Endodermal cell (in vitro differentiated cells): ENCODE results near the gene PMS2. TPM values are rescaled to one million over a fixed set of nuclear protein-coding genes. Genes with fewer than 3 reads are reported as not detected.

Experiments used
- DNase-seq: peaks from one replicate; pipeline ENCODE4 v3.0.0-alpha.2; 2017
- H3K27ac ChIP-seq: 2 replicates; pipeline ENCODE4 v1.5.1; 2013; ENCODE audit warnings: mild to moderate bottlenecking, low read depth, low read length, moderate library complexity
- H3K27me3 ChIP-seq: 2 replicates; pipeline ENCODE4 v1.6.1; 2013; ENCODE audit warnings: mild to moderate bottlenecking, low read length, moderate library complexity; ENCODE audit not compliant: insufficient read depth, control insufficient read depth, poor library complexity, severe bottlenecking
- H3K36me3 ChIP-seq: 2 replicates; pipeline ENCODE4 v1.7.0; 2013; ENCODE audit warnings: mild to moderate bottlenecking, low read length, moderate library complexity; ENCODE audit not compliant: control insufficient read depth, insufficient read depth
- H3K4me1 ChIP-seq: one replicate; pipeline ENCODE4 v1.7.0; 2013; ENCODE audit warnings: low read length; ENCODE audit not compliant: control insufficient read depth, insufficient read depth
- H3K4me3 ChIP-seq: 2 replicates; pipeline ENCODE4 v1.5.1; 2013; ENCODE audit warnings: mild to moderate bottlenecking, low read length, moderate library complexity
- H3K9ac ChIP-seq: 2 replicates; pipeline ENCODE4 v1.6.1; 2013; ENCODE audit warnings: mild to moderate bottlenecking, low read length, moderate library complexity; ENCODE audit not compliant: poor library complexity, severe bottlenecking; ENCODE audit errors: extremely low read depth
- H3K9me3 ChIP-seq: 2 replicates; pipeline ENCODE4 v1.6.1; 2013; ENCODE audit warnings: mild to moderate bottlenecking, low read length, moderate library complexity; ENCODE audit not compliant: control insufficient read depth
- H3K27ac Mint-ChIP-seq: 2 replicates; pipeline ENCODE4 v1.8.0; 2020; ENCODE audit warnings: mixed read lengths
- H3K27me3 Mint-ChIP-seq: 2 replicates; pipeline ENCODE4 v1.8.0; 2021; ENCODE audit warnings: mild to moderate bottlenecking, mixed read lengths; ENCODE audit not compliant: insufficient read depth
- H3K36me3 Mint-ChIP-seq: 2 replicates; pipeline ENCODE4 v1.8.0; 2020; ENCODE audit warnings: low read depth, mixed read lengths
- H3K4me1 Mint-ChIP-seq: 2 replicates; pipeline ENCODE4 v1.8.0; 2020; ENCODE audit warnings: mixed read lengths
- H3K4me3 Mint-ChIP-seq: 2 replicates; pipeline ENCODE4 v1.8.0; 2020; ENCODE audit warnings: mild to moderate bottlenecking, moderate library complexity, mixed read lengths
- H3K9me3 Mint-ChIP-seq: 2 replicates; pipeline ENCODE4 v1.8.0; 2020; ENCODE audit warnings: mild to moderate bottlenecking, mixed read lengths
- CTCF ChIP-seq: fragments of 200-600 bp; sonication (generic); conservative IDR thresholded peaks from 2 replicates; pipeline ENCODE4 v1.5.0; 2021; ENCODE audit warnings: antibody characterized with exemption, mild to moderate bottlenecking
- WGBS, 2 experiments: methylation state at CpG; one replicate each; pipeline versions ENCODE4 v1.1.5 to v1.1.7; 2013; ENCODE audit warnings: missing lambda C conversion rate in 2 of 2, mixed read lengths in 1 of 2; ENCODE audit not compliant: insufficient coverage in 1 of 2, insufficient read length in 1 of 2; 5-methylcytosine and 5-hydroxymethylcytosine counted together
- total RNA-seq, 2 donors: library from RNA; stranded (reverse); fragmentation: NEBNext Ultra II Directional in 1 of 2; extraction: Animal tissue kit (Norgen Biotek cat#: 25700) in 1 of 2; gene quantifications; 2 replicates in 1 of 2; 3 replicates in 1 of 2; pipeline ENCODE4 v1.2.1, GENCODE V29; 2021

The PMS2 gene
- total RNA-seq, 2 donors from 2014 or later, result 19.6 to 22.1 TPM

DNA sequence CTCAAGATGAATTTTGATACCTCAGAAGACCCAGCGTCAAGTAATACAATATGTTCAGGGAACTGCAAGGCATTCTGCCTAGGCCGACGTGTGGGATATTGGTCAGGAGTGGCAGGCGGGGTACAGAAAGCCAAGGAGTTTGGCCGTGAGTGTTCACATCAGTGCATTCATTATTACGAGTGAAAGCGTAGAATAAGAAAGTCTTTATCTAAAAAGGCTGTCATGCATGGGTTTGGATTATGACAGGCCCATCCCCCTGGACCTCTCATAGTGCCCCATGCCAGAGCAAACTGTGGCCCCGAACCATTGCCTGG, 7.8 kb upstream of the PMS2 start:
- Histone ChIP-seq H3K27me3 (no peaks in the 10 kb centered on the region), H3K9ac (no peak overlapping the region), H3K4me1 (no peaks in the 10 kb centered on the region), H3K27ac (no peak overlapping the region), H3K9me3 (no peaks in the 10 kb centered on the region), H3K4me3 (no peak overlapping the region), H3K36me3 (peaks cover 70% of the 10 kb centered on the region)
- no peak overlapping the region for H3K4me3 Mint-ChIP-seq
- H3K27ac Mint-ChIP-seq, result peak overlapping the region; percentile 38
- WGBS, 2 experiments, result 95% methylated on average over 4 to 8 of the region's 8 CpGs
- H3K4me1 Mint-ChIP-seq, result peaks cover 14% of the 10 kb centered on the region
- no peak for DNase-seq
- H3K36me3 Mint-ChIP-seq, result peaks cover 73% of the 10 kb centered on the region
- H3K9me3 Mint-ChIP-seq, result no peaks in the 10 kb centered on the region
- TF ChIP-seq CTCF, result no peak
- H3K27me3 Mint-ChIP-seq, result no peaks in the 10 kb centered on the region

DNA sequence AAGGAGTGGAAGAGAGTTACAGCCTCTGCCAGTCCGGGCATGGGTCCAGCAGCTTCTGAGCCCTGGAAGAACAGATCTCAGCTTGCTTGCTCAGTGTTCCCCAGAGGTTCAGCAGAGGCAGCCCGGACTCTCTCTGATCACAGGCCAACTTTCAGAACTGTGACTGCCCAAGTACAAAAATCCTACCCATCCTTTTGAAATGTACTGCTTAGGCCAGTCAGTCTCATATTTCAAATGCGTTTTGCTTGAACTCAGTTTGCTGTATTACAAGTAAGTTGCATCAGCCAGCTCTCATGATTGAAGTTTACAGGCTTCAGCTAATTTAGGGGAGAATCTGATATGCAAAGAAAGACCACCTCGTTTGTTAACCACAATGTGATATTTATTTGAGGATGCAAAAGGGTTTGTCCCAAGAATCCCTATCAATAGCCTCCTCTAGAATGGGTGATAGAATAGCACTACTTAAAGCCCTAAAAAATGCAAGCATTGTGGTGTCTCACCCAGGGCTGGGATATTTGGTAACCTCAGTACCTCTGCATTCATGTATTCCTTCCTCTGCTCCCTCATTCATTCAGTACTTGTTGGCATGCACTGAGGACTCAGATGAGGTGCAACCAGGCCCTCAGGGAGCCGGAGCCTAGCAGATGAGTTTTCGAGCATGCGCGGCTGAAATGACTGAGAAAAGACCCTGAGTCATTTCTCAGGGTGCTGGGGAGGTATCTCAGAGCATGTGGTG, 7.2 kb upstream of the PMS2 start:
- H3K27me3 ChIP-seq, result no peaks in the 10 kb centered on the region
- H3K4me1 ChIP-seq, result no peaks in the 10 kb centered on the region
- Mint-ChIP-seq H3K9me3 (no peaks in the 10 kb centered on the region), H3K27me3 (no peaks in the 10 kb centered on the region), H3K4me3 (no peak overlapping the region), H3K4me1 (peaks cover 14% of the 10 kb centered on the region), H3K36me3 (peaks cover 67% of the 10 kb centered on the region), H3K27ac (peak overlapping the region; percentile 38)
- no peak overlapping the region for H3K27ac ChIP-seq
- 93 to 98% methylated on average over 7 to 8 of the region's 8 CpGs for WGBS, 2 experiments
- no peak overlapping the region for H3K4me3 ChIP-seq
- H3K9ac ChIP-seq, result no peak overlapping the region
- DNase-seq, result no peak
- H3K9me3 ChIP-seq, result no peaks in the 10 kb centered on the region
- no peak for TF ChIP-seq CTCF
- H3K36me3 ChIP-seq, result peaks cover 70% of the 10 kb centered on the region

DNA sequence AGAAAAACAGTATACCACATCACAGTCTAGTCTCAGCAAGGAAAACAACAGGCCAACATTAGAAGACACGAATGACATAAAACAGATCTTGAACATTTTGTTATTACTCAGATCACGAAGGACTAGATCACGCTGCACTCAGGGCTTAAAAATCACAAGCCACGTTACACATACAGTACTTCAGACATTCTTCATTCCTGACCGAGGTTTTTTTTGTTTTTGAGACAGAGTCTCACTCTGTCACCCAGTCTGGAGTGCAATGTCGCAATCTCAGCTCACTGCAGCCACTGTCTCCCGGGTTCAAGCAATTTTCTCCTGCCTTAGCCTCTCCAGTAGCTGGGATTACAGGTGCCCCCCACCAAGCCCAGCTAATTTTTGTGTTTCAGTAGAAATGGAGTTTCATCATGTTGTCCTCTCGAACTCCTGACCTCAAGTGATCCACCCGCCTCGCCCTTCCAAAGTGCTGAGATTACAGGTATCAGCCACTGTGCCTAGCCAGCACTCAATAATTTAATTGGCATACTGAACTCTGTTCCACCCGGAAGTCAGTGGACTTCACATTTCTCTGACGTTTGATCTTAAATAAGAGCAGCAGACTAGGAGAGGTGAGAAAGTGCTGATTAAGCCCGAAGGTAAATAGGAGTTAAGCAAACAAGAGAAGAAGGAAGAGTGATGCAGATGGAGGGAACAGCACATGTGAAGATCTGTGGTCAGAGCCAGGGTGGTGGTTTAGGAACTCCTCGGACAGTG, 3.7 kb upstream of the PMS2 start:
- Histone ChIP-seq H3K36me3 (peaks cover 43% of the 10 kb centered on the region), H3K4me3 (no peak overlapping the region), H3K27ac (no peak overlapping the region), H3K4me1 (no peaks in the 10 kb centered on the region), H3K9me3 (no peaks in the 10 kb centered on the region), H3K9ac (no peak overlapping the region), H3K27me3 (no peaks in the 10 kb centered on the region)
- peaks cover 18% of the 10 kb centered on the region for H3K4me1 Mint-ChIP-seq
- H3K27me3 Mint-ChIP-seq, result no peaks in the 10 kb centered on the region
- H3K4me3 Mint-ChIP-seq, result no peak overlapping the region
- peak overlapping the region; percentile 17 for H3K27ac Mint-ChIP-seq
- 90 to 93% methylated on average over 13 to 14 of the region's 14 CpGs for WGBS, 2 experiments
- H3K9me3 Mint-ChIP-seq, result no peaks in the 10 kb centered on the region
- no peak for TF ChIP-seq CTCF
- peaks cover 37% of the 10 kb centered on the region for H3K36me3 Mint-ChIP-seq
- no peak for DNase-seq
